Type B pancreatic cell (in vitro differentiated cells): Measurements from ENCODE around the gene TDRD5. TPM values are rescaled to one million over a fixed set of nuclear protein-coding genes. Genes with fewer than 3 reads are reported as not detected.

Experiments used
- DNase-seq: peaks from one replicate; pipeline ENCODE4 v3.0.0; 2021; ENCODE audit warnings: mixed read lengths; ENCODE audit not compliant: unreplicated experiment; ENCODE audit errors: extremely low spot score
- H3K27ac Mint-ChIP-seq: 2 replicates; pipeline ENCODE4 v1.8.0; 2021; ENCODE audit warnings: mild to moderate bottlenecking, mixed read lengths
- H3K27me3 Mint-ChIP-seq: 2 replicates; pipeline ENCODE4 v1.8.0; 2021; ENCODE audit warnings: mixed read lengths
- H3K36me3 Mint-ChIP-seq: 2 replicates; pipeline ENCODE4 v1.8.0; 2021; ENCODE audit warnings: mixed read lengths
- H3K4me1 Mint-ChIP-seq: one replicate; pipeline ENCODE4 v1.8.0; 2021; ENCODE audit warnings: mixed read lengths; ENCODE audit not compliant: unreplicated experiment
- H3K4me3 Mint-ChIP-seq: 2 replicates; pipeline ENCODE4 v1.8.0; 2021; ENCODE audit warnings: mild to moderate bottlenecking, mixed read lengths
- H3K9me3 Mint-ChIP-seq: 2 replicates; pipeline ENCODE4 v1.8.0; 2021; ENCODE audit warnings: mixed read lengths
- total RNA-seq: library from RNA; stranded (reverse); gene quantifications from 2 replicates; pipeline ENCODE4 v1.2.1, GENCODE V29; 2021; ENCODE audit warnings: low replicate concordance
- TF ChIP-seq, protein P1 (sequence below): fragments of 200-600 bp; sonication (generic); conservative IDR thresholded peaks from 2 replicates; pipeline ENCODE4 v1.5.0; 2021; ENCODE audit warnings: antibody characterized with exemption, mild to moderate bottlenecking

The TDRD5 gene
- total RNA-seq, 1 donor from 2014 or later, result not detected

DNA sequence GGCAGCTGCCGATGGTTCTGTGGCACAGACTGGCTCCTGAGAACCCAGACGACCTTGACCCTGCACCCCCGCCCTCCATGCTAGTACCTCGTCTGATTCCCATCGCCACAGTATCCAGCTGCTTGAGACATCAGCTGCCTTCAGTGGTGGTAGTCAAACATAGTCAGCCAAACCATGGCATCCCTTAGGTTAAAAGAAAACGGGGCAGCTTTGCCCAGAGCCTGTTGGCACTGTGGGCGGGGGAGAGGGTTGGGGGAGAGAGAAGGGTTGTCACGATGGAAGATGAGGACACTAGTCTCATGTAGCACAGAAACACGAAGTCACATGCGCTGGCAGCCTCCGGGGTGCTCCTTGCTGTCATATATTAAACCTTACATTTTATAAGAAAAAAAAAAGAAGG is 961 bp upstream of the TDRD5 start:
- DNase-seq, result no peak
- Mint-ChIP-seq H3K4me1 (no peaks in the 10 kb centered on the region), H3K36me3 (no peaks in the 10 kb centered on the region), H3K9me3 (no peaks in the 10 kb centered on the region), H3K27me3 (peaks cover 29% of the 10 kb centered on the region), H3K27ac (no peak overlapping the region), H3K4me3 (no peak overlapping the region)
- TF ChIP-seq, protein P1, sequence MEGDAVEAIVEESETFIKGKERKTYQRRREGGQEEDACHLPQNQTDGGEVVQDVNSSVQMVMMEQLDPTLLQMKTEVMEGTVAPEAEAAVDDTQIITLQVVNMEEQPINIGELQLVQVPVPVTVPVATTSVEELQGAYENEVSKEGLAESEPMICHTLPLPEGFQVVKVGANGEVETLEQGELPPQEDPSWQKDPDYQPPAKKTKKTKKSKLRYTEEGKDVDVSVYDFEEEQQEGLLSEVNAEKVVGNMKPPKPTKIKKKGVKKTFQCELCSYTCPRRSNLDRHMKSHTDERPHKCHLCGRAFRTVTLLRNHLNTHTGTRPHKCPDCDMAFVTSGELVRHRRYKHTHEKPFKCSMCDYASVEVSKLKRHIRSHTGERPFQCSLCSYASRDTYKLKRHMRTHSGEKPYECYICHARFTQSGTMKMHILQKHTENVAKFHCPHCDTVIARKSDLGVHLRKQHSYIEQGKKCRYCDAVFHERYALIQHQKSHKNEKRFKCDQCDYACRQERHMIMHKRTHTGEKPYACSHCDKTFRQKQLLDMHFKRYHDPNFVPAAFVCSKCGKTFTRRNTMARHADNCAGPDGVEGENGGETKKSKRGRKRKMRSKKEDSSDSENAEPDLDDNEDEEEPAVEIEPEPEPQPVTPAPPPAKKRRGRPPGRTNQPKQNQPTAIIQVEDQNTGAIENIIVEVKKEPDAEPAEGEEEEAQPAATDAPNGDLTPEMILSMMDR, result no peak

- TF ChIP-seq, protein P1, result no peak
- H3K27ac Mint-ChIP-seq, result no peak overlapping the region
- H3K4me1 Mint-ChIP-seq, result no peaks in the 10 kb centered on the region
- no peak overlapping the region for H3K4me3 Mint-ChIP-seq
- no peak for DNase-seq
- H3K9me3 Mint-ChIP-seq, result no peaks in the 10 kb centered on the region
- H3K27me3 Mint-ChIP-seq, result peaks cover 25% of the 10 kb centered on the region
- H3K36me3 Mint-ChIP-seq, result no peaks in the 10 kb centered on the region
Observed at GRCh38 chr1:179591253-179591591, 410 bp upstream of the TDRD5 start.

DNA sequence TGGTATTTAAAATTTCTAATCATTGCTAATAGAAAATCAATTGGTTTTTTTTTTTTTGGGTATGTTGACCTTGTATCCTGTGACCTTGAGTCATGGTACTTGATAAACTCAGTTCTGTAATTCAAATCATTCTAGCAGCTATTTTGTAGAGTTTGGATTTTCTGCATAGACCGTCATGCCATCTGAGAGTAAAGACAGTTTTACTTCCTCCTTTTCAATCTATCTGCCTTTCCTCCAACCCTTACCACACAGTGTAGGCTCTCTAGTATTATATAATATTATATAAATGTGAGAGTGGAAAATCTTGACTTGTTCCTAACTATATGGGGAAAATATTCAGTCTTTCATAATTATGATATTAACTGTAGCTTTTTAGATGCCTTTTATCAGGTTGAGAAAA is 7.0 kb downstream of the TDRD5 start:
- Mint-ChIP-seq H3K9me3 (peaks cover 7% of the 10 kb centered on the region), H3K36me3 (no peaks in the 10 kb centered on the region), H3K27ac (no peak overlapping the region), H3K27me3 (peaks cover 32% of the 10 kb centered on the region), H3K4me1 (no peaks in the 10 kb centered on the region), H3K4me3 (no peak overlapping the region)
- no peak for DNase-seq
- TF ChIP-seq, protein P1, result no peak

DNA sequence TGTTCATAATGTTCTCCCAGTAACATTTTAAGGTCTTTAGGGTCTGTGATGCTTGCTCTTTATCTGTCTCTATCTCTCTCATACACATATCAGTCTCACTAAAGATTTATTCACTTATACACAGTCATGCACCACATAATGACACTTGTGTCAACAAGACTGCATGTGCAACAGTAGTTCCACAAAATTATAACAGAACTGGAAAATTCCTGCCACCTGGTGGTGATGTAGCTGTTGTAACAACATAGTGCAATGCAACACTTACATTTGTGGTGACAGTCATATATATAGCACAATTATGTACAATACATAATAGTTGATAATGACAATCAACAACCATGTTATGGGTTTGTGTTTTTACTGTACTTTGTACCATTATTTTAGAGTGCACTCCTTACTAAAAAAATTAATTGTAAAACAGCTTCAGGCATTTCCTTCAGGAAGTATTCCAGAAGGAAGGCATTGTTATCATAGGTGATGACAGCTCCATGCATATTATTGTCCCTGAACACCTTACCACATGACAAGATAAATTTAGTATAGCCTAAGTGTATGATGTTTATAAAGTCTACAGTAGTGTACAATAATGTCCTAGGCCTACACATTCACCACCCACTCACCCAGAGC is 8.1 kb downstream of the TDRD5 start:
- Mint-ChIP-seq H3K27ac (no peak overlapping the region), H3K4me1 (no peaks in the 10 kb centered on the region), H3K9me3 (peaks cover 7% of the 10 kb centered on the region), H3K27me3 (peaks cover 23% of the 10 kb centered on the region), H3K4me3 (no peak overlapping the region), H3K36me3 (no peaks in the 10 kb centered on the region)
- TF ChIP-seq, protein P1, result peak; percentile 73
- no peak for DNase-seq

DNA sequence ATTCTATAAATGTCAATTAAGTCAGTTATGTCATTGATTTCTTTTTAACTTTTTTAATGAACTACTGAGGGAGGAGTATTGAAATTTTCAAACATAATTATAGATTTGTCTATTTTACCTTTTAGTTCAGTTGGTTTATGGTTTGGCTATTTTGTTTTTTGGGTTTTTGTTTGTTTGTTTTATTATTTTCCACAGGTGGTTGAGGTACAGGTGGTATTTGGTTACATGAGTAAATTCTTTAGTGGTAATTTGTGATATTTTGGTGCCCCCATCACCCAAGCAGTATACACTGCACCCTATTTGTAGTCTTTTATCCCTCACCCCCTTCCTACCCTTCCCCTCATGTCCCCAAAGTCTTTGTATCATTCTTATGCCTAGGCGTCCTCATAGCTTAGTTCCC is 9.5 kb downstream of the TDRD5 start:
- H3K27ac Mint-ChIP-seq, result no peak overlapping the region
- H3K36me3 Mint-ChIP-seq, result no peaks in the 10 kb centered on the region
- H3K9me3 Mint-ChIP-seq, result peaks cover 7% of the 10 kb centered on the region
- no peak overlapping the region for H3K4me3 Mint-ChIP-seq
- no peaks in the 10 kb centered on the region for H3K4me1 Mint-ChIP-seq
- H3K27me3 Mint-ChIP-seq, result peaks cover 19% of the 10 kb centered on the region
- DNase-seq, result no peak
- TF ChIP-seq, protein P1, result no peak

GRCh38 chr1:179612361-179612760 is 20.7 kb downstream of the TDRD5 start:
- TF ChIP-seq, protein P1, result no peak
- DNase-seq, result no peak
- Mint-ChIP-seq H3K36me3 (no peaks in the 10 kb centered on the region), H3K4me1 (no peaks in the 10 kb centered on the region), H3K4me3 (no peak overlapping the region), H3K27me3 (peaks cover 13% of the 10 kb centered on the region), H3K27ac (no peak overlapping the region), H3K9me3 (no peaks in the 10 kb centered on the region)
